ENCODE data around the gene CD33.
"Not testable (repeated sequence)": the region's sequence is repeated elsewhere in the genome, so short reads cannot be mapped to it uniquely, and the experiment has no call there.

The CD33 gene

DNA sequence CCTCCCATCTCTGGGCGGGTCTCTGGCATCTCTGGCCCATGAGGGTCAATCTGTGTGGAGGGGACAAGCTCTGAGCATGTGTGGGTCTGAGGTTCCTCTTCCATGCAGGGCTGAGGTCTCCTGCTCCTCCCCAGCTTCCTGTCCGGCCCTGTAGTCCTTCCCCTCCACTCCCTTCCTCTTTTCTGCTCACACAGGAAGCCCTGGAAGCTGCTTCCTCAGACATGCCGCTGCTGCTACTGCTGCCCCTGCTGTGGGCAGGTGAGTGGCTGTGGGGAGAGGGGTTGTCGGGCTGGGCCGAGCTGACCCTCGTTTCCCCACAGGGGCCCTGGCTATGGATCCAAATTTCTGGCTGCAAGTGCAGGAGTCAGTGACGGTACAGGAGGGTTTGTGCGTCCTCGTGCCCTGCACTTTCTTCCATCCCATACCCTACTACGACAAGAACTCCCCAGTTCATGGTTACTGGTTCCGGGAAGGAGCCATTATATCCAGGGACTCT, at the start of gene CD33:
Gene CD33 (plus strand): TSS at position 183 of the 496 bp plus-strand sequence. CDS start 39 bp downstream, at position 222.
- not testable (repeated sequence) for DNase-seq (ENCODE audit: low spot score)

GRCh38 chr19:51179256-51179655, 45.6 kb upstream of the CD33 start:
- DNase-seq (ENCODE audit: low spot score), result no peak

GRCh38 chr19:51181377-51181912, 43.4 kb upstream of the CD33 start:
- DNase-seq (ENCODE audit: low spot score), result no peak

DNA sequence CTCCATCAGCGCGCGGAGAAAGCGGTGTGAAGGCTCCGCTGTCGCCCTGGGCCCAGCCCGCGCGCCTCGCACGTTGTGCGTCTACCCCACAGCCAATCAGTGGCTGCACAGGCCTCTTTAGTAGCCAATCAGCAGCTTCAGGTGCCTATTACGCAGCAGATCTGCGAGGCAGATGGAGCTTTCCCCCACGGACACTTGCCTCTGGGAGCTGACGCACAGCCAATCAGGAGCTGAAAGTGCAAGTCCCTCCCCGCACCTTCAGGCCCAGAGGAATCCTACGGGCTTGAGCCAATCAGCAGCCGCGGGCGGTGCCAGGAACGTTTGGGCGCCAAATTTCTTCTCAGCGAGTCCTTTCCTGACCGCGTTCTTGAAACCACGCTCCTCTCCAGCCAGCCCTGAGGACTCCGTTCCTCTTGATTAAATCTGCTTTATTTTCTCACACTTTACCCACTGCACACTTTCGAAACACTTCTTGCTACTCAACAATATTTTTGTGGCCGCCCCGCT, 42.9 kb upstream of the CD33 start:
- DNase-seq (ENCODE audit: low spot score), result no peak

GRCh38 chr19:51183629-51184028, 41.3 kb upstream of the CD33 start:
- no peak for DNase-seq (ENCODE audit: low spot score)

- no peak for DNase-seq (ENCODE audit: low spot score)
Observed at GRCh38 chr19:51185069-51185867, 39.6 kb upstream of the CD33 start.

- no peak for DNase-seq (ENCODE audit: low spot score)
Observed at GRCh38 chr19:51185868-51186215, 39.0 kb upstream of the CD33 start.

DNA sequence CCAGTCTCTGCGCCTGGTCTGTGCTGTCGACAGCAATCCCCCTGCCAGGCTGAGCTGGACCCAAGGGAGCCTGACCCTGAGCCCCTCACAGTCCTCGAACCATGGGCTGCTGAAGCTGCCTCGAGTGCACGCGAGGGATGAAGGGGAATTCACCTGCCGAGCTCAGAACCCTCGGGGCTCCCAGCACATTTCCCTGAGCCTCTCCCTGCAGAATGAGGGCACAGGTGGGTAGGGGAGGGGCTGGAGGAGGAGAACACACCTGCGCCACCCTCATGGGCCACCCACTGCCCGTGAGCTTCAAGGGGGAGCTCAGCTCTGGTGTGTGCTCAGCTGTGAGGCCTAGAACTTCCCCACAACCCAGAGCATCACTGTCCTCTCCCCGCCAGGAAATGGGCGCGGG, 38.6 kb upstream of the CD33 start:
- DNase-seq (ENCODE audit: low spot score), result no peak

DNA sequence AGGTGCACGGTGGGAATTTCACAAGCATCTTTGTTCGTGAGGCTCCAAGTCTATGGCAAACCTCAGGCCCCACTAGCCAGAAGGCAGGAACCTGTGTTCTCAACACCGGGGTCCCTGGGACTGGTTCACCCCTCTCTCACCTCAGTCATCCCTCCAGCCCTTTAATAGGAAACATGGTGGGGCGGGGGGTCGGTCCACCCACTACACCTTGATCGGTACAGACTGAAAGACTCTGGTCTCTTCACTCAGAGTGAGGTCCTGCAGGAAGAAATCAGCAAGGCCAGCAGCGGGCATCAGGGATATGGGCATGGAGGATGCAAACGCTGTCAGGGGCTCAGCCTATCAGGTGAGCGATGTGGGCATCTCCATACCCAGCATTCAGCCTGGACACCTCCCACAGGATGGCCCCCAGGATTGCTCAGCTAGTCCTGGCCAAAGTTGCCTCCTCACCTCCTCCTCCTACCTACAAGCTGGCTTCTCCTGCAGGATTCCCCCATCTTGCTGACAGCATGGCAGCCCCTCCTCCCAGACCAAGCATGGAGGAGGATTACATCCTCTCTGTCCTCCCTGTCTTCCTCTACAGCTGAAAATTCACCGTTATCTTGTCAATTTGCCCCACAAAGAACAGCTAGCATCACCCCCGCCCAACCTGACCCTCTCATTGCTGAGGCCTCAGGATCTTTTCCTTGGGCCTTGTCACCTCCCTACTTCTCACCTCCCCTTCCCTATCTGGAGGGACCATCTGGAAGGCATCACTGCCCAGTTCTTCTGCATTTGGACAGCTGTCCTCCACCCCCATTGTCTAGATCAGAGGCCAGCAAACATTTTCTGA, 37.3 kb upstream of the CD33 start:
- no peak for DNase-seq (ENCODE audit: low spot score)

DNA sequence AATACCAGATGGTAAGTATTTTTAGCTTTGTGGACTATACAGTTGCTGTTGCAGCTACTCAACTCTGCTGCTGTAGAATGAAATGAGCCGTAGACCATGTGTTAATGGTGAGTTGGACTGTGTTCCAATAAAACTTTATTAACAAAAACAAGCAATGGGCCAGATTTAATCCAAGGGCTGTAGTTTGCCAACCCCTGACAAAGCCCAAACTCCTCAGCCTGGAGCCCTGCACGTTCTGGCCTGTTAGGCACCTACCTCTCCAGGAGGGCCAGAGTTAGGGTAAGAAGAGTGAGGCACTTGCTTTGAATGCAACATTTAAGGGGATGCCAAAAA, 36.7 kb upstream of the CD33 start:
- DNase-seq (ENCODE audit: low spot score), result no peak

DNA sequence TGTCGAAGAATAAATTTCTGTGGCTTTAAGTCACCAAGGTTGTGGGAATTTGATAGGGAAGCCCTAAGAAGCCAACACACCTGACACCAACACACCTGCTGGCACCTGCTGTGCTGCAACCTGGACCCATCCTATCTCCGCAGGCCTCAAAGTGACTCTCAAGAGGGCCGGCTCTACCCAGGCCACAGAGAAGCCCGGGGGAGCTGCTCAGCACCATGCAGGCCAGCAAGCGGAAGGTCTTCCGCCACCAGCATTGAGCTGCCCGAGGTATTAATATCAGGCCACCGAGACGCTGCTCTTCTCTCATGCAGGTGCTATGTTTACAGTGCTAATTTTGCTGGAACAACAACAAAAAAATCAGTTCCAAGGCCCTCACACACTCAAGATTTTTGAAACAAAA, 32.2 kb upstream of the CD33 start:
- DNase-seq (ENCODE audit: low spot score), result no peak

DNA sequence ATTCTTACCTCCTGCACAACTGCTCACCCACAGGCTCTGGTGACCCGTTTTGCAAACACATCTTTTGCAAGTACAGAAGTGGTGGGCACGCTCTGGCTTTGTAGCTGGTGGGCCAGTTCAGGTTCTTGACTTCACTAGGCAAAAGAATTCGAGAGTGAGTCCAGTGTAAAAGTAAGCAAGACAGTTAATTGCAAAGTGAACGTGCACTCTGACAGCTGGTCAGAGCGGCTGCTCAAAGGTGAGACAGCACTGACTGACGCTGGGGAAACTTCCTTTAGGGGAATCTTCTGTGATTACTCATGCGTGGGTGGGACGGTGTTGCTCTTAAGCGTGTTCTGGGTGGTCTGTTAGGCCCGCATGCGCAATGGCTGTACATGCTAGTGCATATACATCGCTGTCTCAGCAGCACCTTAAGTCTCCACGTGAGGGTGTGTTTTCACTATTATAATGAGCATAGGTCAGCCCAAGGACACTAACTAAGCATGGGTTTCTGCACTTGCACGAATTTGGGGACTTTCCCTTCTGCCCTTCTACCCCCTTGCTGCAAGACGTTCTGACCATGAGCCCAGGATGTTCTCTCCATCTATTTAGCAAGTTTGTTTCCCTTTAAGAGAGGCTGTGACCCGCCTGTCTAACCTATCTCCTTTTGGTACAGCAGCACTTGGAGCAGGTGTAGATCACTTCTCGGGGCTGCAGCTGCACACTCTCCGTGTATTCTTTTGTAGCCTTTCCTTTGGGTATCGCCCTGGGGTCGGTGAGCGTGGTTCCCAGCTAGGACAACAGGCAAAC, 30.2 kb upstream of the CD33 start:
- DNase-seq (ENCODE audit: low spot score), result peak; percentile 30

- no peak for DNase-seq (ENCODE audit: low spot score)
Observed at GRCh38 chr19:51195316-51195586, 29.6 kb upstream of the CD33 start.

DNA sequence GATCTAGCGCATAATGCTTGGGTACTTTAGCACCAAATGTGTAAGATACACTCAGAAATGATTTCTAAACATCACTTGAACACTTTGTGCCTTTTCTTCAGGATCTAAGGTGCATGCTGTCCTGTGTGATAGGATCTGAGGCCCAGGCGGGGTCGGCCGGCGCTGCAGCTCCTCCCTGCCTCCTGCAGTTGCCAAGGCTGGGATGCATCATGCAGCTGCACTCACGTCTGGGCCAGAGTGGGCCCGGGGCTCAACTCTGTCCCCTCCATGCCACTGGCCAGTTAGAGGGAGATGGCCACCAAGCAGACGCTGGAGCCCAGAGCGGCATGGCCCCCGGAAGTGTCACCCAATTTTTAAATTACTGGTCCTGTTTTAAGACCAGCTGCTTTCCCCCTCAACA, 29.3 kb upstream of the CD33 start:
- DNase-seq (ENCODE audit: low spot score), result no peak

DNA sequence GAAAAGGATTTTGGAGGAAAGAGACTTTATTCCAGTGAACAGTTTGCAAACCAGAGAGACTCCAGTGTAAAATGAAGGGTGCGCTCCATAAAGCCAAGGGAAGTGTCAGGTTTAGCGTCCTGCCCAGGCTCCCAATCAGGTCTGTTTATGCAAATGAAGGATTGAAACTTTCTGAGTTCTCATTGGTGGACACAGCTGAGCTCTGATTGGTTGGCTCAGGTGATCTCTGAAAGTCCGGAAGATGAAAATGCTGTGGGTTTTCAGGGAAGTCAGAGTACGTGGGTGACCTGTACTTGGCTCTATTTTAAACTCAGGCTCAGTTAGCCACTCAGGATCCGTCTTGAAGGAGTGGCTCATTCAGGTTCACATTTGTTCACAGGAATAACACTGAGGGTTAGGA, 28.7 kb upstream of the CD33 start:
- peak; percentile 22 for DNase-seq (ENCODE audit: low spot score)

- no peak for DNase-seq (ENCODE audit: low spot score)
Observed at GRCh38 chr19:51198641-51199040, 26.2 kb upstream of the CD33 start.

GRCh38 chr19:51200071-51200666, 24.7 kb upstream of the CD33 start:
- no peak for DNase-seq (ENCODE audit: low spot score)

- DNase-seq (ENCODE audit: low spot score), result no peak
Observed at GRCh38 chr19:51201712-51202111, 23.2 kb upstream of the CD33 start.

DNA sequence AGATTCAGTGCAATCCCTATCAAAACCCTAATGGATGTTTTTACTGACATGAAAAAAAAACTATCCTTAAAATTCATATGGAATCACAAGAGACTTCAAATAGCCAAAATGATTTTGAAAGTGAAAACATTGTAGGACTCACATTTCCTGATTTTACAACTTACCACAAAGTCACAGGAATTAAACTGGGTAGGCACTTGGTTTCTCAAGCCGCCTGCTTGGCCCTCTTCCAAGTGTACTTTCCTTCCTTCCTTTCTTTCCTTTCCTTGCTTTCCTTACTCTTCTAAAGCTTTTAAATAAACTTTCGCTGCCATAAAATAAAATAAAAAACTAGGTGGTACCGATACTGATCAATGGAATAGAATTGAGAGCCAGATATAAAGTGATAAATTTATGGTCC, 21.0 kb upstream of the CD33 start:
- DNase-seq (ENCODE audit: low spot score), result no peak

- DNase-seq (ENCODE audit: low spot score), result no peak
Observed at GRCh38 chr19:51204321-51204720, 20.6 kb upstream of the CD33 start.

GRCh38 chr19:51207747-51208146, 17.1 kb upstream of the CD33 start:
- no peak for DNase-seq (ENCODE audit: low spot score)

DNA sequence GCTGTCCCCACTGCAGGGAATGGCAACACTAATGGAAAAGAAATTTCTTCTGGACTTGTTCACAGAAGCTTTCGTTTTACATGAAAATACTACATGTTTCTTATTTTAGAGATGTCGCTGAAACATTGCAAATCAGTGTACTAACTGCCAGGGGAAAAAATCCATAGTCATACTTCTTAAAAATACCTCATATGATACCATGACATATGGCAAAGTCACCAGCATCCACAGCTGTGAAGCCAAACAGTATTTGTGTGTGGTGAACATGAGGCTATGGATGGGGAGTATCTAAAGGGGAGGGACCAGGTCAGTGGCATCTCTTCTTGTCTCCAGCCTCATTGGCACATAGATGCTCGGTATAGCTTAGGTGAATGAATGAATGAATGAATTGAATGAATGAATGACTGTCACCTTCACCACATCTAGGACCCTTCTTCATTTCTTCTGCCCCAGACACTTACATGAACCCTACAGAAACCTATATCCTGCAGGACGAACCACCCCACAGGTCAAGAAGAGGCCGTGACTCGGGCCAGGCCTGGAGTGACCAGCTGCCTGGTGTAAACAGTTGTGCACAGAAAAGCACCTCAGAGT, 14.6 kb upstream of the CD33 start:
- no peak for DNase-seq (ENCODE audit: low spot score)
